Hematopoietic multipotent progenitor cell treated with erythropoietin and hydrocortisone succinate and interleukin-3 and kit ligand, for 17 days (in vitro differentiated cells): ENCODE results near the gene GNAQ.

Experiments used
- DNase-seq: peaks from one replicate; pipeline ENCODE4 v3.0.0-alpha.2; 2015; ENCODE audit warnings: low spot score

GNAQ gene

GRCh38 chr9:78003730-78004129, 27.9 kb downstream of the GNAQ start:
- DNase-seq: no peak

- DNase-seq: no peak
Measured at GRCh38 chr9:78001946-78002731, 29.5 kb downstream of the GNAQ start.

- no peak for DNase-seq
Measured at GRCh38 chr9:78000221-78000620, 31.4 kb downstream of the GNAQ start.

- no peak for DNase-seq
Measured at GRCh38 chr9:77999231-77999631, 32.4 kb downstream of the GNAQ start.

- DNase-seq: peak; percentile 46
Measured at GRCh38 chr9:77997611-77998284, 33.9 kb downstream of the GNAQ start.

GRCh38 chr9:77996696-77997095, 34.9 kb downstream of the GNAQ start:
- DNase-seq: no peak

- DNase-seq: no peak
Measured at GRCh38 chr9:77991191-77991590, 40.4 kb downstream of the GNAQ start.

- no peak for DNase-seq
Measured at GRCh38 chr9:77989909-77990308, 41.7 kb downstream of the GNAQ start.

GRCh38 chr9:77989458-77989857, 42.2 kb downstream of the GNAQ start:
- no peak for DNase-seq

- DNase-seq: no peak
Measured at GRCh38 chr9:77988630-77989029, 43.0 kb downstream of the GNAQ start.

- DNase-seq: no peak
Measured at GRCh38 chr9:77987880-77988525, 43.6 kb downstream of the GNAQ start.

GRCh38 chr9:77987081-77987656, 44.4 kb downstream of the GNAQ start:
- DNase-seq: peak; percentile 50

- no peak for DNase-seq
Measured at GRCh38 chr9:77985996-77986395, 45.6 kb downstream of the GNAQ start.

- DNase-seq: no peak
Measured at GRCh38 chr9:77983320-77983662, 48.3 kb downstream of the GNAQ start.

- DNase-seq: no peak
Measured at GRCh38 chr9:77982581-77983319, 48.9 kb downstream of the GNAQ start.

GRCh38 chr9:77981907-77982306, 49.7 kb downstream of the GNAQ start:
- DNase-seq: no peak

GRCh38 chr9:77981332-77981731, 50.3 kb downstream of the GNAQ start:
- peak; percentile 44 for DNase-seq

GRCh38 chr9:77980622-77981021, 51.0 kb downstream of the GNAQ start:
- DNase-seq: no peak

GRCh38 chr9:77978086-77978781, 53.4 kb downstream of the GNAQ start:
- no peak for DNase-seq

GRCh38 chr9:77977210-77977611, 54.4 kb downstream of the GNAQ start:
- DNase-seq: peak; percentile 84

- DNase-seq: peak; percentile 38
Measured at GRCh38 chr9:77975806-77976205, 55.8 kb downstream of the GNAQ start.

- no peak for DNase-seq
Measured at GRCh38 chr9:77975036-77975435, 56.6 kb downstream of the GNAQ start.
